ENCODE results near the gene FIGNL2.

The FIGNL2 gene

GRCh38 chr12:51872689-51872981 lies 24.1 kb upstream of the FIGNL2 start:
- TF ChIP-seq ZFX (IDR thresholded peaks at IDR 0.05) (no peak), CTCF (conservative IDR thresholded peaks at IDR 0.05) (no peak)
- no peak overlapping the region for H3K27ac ChIP-seq

- TF ChIP-seq ZFX (IDR thresholded peaks at IDR 0.05) (no peak), CTCF (conservative IDR thresholded peaks at IDR 0.05) (no peak)
These were observed 23.6 kb upstream of the FIGNL2 start for GRCh38 chr12:51871918-51872688.

GRCh38 chr12:51871126-51871525 lies 22.6 kb upstream of the FIGNL2 start:
- no peak for TF ChIP-seq ZFX (IDR thresholded peaks at IDR 0.05)
- no peak for TF ChIP-seq CTCF (conservative IDR thresholded peaks at IDR 0.05)
- H3K27ac ChIP-seq, result no peak overlapping the region

More at GRCh38 chr12:51871918-51872688, 23.6 kb upstream of the FIGNL2 start:
- H3K27ac ChIP-seq, result no peak overlapping the region

GRCh38 chr12:51870504-51870903 lies 22.0 kb upstream of the FIGNL2 start:
- H3K27ac ChIP-seq, result no peak overlapping the region
- TF ChIP-seq ZFX (IDR thresholded peaks at IDR 0.05), result no peak
- no peak for TF ChIP-seq CTCF (conservative IDR thresholded peaks at IDR 0.05)

GRCh38 chr12:51869931-51870330 lies 21.4 kb upstream of the FIGNL2 start:
- TF ChIP-seq ZFX (IDR thresholded peaks at IDR 0.05) (no peak), CTCF (conservative IDR thresholded peaks at IDR 0.05) (no peak)
- no peak overlapping the region for H3K27ac ChIP-seq

- H3K27ac ChIP-seq, result no peak overlapping the region
- no peak for TF ChIP-seq ZFX (IDR thresholded peaks at IDR 0.05)
- no peak for TF ChIP-seq CTCF (conservative IDR thresholded peaks at IDR 0.05)
These were observed 21.0 kb upstream of the FIGNL2 start for GRCh38 chr12:51869496-51869865.

GRCh38 chr12:51868821-51869495 lies 20.4 kb upstream of the FIGNL2 start:
- H3K27ac ChIP-seq, result no peak overlapping the region
- TF ChIP-seq ZFX (IDR thresholded peaks at IDR 0.05) (no peak), CTCF (conservative IDR thresholded peaks at IDR 0.05) (no peak)
